Activated CD4-positive, alpha-beta T cell treated with anti-CD3 and anti-CD28 coated beads, Interleukin-2, amount 50 U/mL, for 24 hours (primary cell): ENCODE results near the gene FGR.

ENCODE experiments used
- DNase-seq, 2 donors: peaks; one replicate each; pipeline ENCODE4 v3.0.0-alpha.2; 2020; ENCODE audit warnings: low read depth in 1 of 2, low spot score in 1 of 2

Gene FGR

DNA sequence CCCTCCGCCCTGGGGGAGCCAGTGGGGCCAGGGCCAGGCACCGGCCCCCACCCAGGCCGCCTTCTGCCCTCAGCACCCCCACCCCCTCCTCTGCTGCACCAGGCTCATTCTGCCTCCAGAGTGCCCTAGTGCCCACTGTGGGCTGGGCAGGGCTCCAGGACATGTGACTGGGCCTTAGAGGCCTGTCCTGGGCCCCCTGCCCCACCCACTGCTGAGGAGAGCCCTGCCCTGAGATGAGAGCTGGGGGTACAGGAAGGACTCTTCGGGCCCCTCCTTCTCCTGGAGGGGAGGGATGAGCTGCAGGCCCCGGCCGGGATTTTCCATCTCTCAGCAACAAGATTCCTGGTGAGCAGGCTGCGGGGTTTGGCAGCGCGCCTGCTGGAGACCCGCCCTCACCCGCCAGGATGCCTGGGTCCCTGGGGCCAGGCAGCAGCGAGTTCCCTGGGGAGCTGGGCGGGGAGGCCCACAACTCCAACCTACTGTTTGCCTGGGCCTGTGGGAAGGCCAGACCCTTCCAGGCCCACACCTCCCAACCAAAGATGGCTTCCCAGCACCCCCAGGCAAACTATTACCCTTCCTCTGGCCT is 45.1 kb downstream of the FGR start:
- DNase-seq: no peak

DNA sequence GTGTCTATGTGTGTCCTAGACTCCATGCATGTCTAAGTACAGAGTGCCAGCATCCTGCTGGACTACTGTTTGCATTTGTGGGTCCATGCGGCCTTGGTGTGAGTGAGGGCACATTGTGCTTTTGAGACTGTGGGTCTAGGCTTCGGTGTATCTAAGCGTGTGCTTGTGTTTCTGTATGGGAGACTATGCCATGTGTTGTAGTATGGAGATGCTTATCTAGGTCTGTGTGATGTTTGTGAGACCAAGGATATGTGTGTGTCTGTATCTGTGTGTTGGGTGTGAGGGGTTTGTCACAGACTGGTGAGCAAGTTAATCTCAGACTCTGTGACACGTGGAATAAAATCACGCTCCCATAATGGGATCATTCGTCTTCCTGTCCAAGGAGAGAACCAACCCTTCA is 45.5 kb downstream of the FGR start:
- no peak for DNase-seq

DNA sequence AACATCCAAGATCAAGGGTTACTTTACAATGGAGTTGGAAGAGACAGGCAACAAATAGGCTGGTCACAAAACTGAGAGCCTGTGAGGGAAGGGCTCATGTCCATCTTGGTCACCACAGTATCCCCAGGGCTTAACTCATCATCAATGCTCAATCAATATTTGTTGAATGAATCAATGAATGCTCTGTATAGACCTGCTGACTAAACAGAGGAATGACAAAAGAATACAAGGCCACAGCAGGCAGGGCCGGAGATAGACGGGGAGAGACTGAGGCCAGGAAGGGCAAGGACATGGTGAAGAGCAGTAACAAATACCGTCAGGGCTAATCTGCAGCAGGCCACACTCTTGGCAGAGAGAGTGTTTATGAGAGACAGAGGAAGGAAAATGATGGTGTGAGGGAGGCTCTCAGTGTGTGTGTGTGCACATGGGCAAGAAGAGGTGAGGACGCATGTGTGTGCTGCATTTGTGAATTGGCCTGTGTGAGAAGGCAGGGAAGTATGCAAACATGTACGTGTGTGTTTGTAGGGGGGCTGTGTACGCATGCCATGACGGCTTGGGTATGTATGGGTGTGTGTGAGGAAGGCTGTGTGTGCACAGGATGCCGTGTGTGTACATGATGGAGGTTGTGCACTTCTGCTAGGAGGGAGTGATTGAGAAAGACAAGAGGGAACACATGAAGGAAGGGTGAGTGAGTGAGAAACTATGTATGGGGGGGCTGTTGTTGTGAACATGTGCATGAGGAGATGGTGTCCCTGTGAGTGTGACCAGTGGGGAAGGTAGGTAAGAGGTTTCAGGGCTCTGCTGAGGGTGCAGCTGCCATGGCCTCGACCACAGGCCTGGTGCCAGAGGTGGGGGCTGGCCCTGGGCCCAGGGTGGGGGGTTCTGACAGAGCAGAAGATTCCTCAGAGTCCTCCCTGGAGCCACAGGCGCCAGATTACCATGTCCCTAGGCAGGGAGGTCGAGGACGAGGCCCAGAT is 46.4 kb downstream of the FGR start:
- DNase-seq: no peak

DNA sequence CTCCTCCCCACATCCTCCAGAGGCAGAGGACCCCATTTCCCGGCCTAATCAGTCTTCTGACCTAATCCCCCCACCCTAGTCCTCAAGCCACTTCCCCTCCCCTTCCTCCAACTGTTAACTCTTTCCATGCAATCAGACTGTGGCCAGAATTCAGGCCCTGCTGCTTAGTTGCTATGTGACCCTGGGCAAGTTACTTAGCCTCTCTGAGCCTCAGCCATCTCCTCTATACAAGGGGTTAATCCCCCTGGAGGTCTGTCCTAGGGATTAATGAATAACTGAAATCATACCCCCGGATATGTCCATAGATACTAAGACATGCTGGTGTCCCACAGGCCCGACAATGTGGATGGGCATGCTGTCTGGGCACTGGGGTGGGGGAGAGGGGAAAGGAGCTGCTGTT is 49.3 kb downstream of the FGR start:
- DNase-seq: no peak

DNA sequence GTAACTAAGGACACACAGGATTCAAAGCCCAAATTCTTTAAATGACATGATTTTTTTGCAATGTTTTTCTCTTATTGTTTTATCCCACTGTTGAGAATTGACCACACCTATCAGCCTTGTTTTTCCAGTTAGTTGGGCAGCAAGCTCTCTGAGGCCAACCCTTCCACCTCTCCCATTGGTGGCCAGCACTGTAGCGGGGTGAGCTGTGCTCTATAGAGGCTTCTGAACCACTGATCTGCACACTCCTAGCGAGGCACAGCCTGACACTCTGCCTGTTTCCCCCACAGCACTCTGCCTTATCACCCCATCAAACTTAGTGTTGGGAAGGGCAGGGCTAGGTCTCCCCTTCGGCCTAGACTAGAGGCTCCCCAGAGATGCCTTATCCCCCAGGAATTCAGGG is 50.5 kb downstream of the FGR start:
- no peak for DNase-seq

DNA sequence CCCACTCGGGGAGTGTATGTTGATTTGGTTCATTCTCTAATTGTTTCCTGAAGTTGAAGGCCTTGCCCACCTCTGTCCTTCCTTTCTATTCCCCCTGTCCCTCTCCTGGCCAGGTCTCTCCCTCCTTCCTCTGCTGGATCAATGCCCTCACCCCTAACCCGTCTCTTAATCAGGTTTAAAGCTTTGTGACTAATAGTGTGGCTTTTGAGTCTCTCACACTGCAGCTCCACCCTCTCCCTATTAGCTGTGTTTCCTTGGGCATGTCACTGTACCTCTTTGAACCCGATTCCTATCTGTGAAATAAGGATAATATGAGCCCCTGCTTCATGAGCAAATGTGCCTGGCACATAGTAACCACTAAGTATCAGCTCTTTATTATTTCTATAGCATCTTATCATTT is 51.5 kb downstream of the FGR start:
- no peak for DNase-seq

DNA sequence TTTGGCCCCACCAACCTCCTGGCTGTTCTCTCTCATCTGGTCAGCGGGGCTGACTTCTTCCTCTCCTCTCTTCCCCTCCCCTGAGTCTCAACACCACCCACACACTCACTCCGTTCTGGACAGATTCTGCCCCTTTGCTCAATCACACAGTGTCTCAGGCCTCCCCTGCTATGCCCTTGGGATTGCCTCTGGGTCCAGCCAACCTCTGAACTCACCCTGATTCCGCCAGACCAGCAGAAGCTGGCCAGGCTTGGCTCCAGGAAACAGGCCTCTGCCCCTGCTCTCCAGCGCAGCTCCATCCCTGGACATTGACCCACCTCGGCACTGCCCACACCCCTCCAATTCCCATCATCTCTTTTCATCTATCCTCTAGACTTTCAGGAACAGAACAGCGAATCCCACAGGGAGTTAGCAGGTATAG is 53.2 kb downstream of the FGR start:
- no peak for DNase-seq

DNA sequence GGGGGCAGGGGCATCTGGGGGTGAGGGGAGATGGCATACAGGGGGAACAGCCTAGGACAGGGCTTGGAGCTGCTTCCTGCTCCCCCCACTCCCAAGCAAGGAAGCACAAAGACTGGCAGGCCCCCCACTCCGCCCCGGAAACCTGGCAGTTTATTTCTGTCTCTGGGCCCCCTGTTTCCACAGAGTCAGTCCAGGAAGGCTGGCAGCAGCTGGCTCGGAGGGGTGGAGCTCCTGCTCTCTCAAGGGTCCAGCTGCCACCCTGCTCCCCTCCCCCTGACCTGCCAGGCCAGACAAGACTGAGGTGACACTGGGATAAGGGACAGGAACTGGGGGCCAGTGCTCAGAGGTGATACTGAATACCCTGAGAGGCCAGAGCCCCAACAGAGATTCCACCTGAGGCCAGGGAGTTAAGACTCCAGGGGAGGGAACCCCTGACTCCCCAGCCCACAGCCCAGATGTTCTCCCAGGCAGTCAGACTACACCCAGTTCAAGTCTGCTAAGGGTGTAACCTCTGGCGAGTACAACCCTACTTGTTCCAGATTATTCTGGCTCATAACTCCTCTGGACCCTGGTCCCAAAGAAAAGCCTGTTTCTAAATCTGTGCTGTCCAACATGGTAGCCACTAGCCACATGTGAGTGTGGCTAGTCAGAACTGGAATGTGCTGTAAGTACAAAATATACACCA is 57.3 kb downstream of the FGR start:
- no peak for DNase-seq

DNA sequence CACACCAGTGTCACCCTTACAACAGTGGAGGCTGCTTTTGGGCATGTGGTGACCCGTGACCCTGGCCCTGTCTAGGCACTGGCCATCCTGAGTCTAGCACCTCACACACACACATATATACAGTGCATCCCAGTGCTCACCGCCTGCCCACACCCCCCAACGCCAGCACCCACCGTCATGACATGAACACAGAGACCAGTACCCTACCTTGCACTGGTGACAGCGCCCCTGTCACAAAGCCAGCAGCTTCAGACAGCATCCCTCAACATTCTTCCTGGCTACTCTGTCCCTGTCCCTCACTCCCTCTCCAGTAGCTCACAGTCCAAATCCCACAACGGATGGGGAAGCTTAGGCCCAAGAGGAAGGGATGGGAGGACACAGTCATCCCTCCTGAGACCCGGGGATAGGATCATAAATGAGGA is 58.2 kb downstream of the FGR start:
- DNase-seq: no peak

DNA sequence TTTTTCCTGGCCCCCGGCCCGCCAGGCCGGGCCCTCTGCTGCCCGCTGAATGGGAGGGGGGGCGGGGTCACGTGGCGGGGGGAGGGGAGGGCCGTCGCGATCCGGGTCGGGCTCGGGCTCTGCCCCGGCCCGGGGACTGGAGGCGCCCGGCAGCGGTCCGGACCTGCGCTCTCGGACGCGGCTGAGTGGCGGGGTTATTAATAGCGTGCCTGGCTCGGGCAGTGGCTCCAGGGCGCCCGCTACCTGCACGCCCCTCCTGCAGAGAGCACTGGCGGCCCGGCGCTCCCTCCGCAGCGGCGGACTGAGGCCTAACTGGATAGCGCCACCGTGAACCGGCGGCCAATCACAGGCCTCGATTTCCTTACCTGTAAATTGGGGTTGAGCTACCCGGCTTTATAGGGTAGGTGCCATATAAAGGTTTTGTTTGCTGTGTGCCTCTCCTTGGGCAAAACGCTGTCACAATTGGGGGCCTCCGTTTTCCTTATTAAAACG is 59.1 kb downstream of the FGR start:
- DNase-seq: no peak

DNA sequence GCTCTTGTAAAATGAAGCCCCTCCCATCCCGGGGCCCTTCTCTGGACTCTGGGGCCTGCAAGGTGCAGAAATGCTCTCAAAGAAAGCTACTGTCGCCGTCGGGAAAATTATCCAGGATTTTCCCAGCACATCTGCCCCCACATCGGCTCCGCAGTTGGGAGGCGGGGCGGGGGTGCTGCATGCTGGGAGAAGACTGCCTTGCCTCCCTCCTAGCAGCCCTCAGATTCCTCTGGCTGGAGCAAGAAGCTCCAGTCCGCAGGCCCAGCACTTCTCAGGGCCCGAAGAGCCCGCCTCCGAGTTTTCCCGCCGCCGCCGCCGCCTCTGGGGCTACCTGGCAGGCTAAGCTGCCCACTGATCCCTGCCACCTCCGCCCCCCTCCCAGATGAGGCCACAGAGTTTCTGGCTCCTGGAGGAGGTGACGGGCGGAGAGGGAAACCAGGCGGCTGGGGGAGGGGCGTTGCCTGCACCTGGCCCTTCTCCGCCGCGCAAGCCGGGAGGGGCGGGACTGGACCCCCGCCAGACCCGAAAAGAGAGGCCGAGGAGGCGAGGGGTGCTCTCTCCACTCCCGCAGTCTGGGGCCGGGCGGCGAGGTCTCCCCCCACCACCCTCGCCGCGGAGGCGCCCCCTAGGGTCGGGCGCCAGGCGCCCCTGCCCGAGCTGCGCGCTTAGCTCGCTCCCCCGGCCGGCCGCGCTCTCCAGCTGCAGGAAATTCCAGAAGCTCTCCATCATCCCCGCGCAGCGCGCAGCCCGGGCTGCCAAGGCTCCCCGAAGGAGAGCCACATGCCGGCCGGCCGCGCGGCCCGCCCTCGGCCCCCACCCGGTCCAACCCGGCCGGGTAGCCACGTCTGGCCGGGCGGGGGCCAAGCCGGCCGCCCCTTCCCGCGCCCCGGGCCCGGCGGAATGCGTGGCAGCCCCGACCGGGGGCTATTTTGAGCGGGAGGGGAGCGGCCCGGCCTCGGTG is 59.8 kb downstream of the FGR start:
- no peak for DNase-seq

DNA sequence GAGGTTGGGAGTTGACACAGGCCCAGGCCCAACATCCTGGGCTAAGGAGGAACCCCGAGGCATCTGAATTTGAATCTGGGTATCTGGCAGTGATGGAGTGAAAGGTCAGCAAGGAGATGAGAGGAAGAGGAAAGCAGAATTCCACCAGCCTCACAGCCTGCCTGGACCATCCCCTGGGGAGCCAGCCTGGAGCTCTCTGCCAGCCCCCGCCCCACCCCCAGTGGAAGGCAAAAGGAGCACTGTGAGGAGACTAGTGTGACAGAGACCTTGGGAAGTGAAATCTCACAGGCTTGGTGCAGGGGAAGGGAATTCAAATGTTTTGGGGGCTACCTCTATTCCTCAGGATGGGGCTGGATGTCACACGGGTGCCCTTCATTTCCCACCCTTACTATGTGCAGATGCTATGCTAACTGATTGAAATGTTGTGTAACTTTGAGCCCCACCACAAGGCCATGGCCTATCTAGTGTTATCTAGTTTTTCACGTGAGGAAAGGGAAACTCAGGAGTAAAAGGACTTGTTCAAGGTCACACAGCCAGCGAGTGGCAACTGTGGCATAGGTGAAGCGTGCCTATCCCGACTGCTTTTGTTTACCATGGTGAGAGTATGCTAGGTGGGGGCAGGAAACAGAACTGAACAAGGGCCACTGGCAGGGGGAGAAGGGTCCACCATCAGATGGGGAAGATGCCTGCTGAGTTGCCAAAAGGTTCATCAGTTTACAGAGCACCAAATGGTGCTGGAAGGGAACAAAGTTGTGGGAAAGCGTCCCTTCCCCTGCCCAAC is 60.8 kb downstream of the FGR start:
- DNase-seq: no peak

DNA sequence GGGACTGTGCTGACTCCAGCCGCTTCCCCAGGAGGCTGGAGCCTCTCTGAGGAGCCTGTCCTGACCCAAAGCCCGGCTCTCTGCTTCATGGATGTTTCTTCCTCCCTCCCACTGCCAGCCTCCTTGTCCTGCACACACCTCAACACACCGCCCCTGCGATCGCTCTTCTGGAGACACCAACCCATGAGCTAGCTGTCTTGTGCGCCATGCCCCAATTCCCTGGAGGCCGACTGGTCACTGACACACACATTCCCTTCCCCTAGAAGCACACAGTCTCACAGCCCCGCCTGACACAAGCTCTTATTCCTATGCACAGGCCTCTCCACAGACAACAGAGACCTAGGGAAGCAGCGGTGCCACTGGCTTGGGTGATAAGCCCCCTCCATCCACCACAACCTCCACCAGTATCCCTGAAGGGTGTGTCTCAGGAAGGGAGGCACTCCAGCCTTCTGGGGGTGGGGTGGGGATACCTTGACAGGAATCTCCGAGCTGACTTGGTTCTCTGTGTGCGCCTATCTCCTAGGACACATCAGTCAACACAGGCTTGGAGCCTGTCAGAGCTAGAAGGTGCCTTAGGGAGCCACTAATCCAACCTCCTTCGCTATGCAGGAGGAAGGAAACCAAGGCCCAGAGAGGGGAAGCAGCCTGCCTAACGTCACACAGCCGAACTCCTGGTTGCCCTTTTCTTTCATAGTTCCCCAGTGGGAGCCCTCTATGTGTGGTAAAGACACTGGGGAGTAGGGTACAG is 62.1 kb downstream of the FGR start:
- no peak for DNase-seq

DNA sequence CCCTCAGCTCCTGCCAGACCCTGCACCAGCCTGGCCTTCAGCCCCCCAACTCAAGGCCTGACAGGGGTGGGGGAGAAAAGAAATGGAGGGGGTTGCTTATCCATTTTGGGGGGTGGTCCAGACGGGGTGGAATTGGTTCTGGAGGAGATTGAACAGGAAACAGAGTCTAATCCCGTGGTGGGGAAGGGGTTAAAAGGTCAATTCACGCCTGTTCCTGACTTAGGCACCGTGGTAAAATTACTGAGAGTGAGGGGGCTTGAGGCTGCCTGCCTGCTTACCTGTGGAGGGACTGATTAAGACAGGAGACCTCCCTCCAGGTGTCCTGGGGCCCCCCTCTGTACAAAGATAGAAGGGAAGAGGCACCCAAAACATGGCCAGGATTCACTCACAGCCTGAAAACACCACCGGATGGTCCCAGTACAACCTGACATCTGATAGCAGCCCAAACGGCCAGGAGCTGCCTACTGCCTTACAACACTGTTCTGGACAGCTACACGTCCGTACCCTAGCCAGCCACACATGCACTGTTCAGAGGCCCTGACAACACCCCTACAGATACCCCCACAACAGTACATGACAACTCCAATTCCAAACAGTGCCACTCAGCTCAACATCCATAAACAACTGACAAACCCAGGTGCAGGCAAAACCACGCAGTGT is 62.8 kb downstream of the FGR start:
- no peak for DNase-seq

DNA sequence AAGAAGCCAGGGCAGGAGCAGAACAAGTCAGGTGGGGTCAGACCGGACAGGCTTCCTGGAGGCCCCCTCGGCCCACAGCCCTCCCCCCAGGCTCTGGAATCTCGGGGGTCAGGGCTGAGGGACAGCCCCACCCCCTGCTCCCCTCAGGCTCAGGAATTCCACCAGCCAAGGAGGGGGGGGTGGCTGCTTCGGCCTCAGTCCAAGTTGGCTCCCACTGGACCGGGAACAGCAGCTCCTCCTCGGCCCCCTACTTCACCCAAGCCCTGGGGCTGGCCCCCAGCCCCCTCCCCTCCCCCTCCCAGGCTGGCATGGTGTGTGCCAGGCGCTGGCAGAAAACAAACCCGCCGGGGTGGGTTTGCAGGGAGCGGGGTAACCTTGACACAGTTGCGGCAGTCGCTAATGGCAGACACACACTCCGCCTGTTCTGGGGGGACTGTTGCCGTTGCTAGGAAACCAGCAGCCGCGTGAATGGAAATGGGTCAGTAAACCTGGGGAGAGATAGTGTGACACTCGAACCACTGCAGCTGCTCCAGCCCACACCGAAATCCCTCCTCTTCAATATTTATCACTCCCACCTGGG is 63.5 kb downstream of the FGR start:
- no peak for DNase-seq

DNA sequence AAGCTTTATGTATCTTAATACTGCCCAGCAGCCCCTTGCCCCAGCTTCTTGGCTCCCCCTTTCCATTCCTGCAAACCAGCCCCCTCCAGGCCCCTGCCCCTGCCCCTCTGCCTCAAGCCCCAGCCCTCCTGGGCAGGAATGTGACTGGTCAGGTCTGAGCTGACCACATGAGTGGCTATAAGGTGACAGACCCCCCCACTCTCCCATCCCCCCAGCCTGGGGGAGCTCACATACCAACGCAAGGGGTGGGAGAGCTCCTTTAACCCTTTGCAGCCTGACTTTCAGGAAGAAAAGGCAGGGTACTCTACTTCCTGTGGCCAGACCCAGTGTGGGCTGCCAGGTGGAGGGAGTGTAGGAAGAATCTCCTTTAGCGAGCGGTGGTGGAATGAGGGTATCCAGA is 64.2 kb downstream of the FGR start:
- DNase-seq: no peak

DNA sequence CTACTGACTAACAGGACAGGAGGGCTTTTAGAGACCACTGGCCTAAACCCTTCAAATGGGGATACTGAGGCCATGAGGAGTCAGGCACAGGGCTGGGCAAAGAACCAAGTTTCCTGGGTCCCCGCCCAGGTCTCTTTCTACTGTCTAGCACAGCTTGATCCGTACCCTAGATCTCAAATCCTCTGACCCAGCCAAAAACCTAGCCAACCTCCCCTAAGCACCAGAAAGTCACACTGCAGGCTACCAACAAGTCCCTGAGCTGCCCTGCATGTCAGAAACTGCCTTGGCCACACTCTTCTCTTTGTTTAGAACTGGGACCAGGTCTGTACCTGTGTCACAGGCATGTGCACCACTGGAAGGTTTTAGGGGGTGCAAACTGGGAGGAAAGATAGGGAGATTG is 64.6 kb downstream of the FGR start:
- DNase-seq: no peak

DNA sequence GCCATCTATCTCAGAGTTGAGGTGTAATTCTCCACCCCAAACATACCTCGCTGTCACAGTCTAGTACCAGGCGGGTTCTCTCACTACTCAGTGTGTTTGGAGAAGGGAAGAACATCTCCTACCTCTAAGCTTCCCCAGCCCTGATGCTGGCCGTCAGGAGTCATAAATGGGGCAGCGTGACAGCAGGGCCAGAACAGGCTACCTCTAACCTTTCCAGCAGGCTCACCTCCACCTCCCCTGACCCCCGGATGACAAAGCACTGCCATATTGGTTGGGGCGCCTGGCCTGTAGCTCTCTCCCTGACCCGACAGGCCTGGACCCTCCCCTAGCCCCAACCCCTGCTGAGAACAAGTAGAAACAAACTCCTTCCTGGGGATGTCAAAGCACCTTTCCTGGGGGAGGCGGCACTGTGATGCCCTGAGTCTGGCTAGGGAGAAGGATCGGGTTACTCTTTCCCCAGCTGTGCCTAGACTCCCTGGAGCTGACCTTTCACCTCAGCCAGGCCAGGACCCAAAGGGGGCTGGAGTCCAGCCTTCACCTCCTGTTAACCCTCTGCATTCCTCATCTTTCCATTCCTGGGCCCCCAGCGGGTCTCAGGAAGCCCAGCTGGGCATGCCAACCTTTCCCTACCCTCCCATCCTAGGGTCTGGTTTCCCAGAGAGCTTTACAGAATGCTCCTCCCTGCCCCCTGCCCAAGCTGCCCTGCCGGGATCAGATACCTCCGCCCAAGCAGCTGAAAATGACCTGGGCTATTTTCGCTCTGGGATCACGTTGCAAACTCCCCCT is 65.3 kb downstream of the FGR start:
- no peak for DNase-seq
